GM18526 (cell line): ENCODE results near the gene GSS.

Experiments used
- POLR2A ChIP-seq: IDR thresholded peaks from 3 replicates; pipeline ENCODE4 v1.6.1; 2011; ENCODE audit not compliant: insufficient read length; ENCODE audit errors: extremely low read depth

GSS gene

DNA sequence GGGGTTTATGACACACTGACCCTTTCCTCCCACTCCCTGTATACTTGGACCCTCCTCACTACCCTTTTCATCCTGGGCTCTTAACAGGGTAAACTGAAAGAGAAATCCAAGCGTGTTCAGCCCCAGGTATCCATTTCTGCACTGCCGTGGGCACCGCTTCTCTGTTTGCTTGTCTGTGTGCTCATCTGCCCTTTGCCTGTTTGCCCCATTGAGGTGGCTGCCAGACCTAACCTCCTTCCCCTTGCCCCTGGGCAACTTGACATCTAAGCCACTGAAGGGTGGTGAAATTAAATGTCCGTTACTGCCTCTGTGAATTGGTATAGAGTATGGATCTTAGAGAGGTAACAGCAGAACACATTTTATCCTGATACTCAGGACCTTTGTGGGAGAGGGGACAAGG is 40.5 kb downstream of the GSS start:
- no peak for TF ChIP-seq POLR2A

DNA sequence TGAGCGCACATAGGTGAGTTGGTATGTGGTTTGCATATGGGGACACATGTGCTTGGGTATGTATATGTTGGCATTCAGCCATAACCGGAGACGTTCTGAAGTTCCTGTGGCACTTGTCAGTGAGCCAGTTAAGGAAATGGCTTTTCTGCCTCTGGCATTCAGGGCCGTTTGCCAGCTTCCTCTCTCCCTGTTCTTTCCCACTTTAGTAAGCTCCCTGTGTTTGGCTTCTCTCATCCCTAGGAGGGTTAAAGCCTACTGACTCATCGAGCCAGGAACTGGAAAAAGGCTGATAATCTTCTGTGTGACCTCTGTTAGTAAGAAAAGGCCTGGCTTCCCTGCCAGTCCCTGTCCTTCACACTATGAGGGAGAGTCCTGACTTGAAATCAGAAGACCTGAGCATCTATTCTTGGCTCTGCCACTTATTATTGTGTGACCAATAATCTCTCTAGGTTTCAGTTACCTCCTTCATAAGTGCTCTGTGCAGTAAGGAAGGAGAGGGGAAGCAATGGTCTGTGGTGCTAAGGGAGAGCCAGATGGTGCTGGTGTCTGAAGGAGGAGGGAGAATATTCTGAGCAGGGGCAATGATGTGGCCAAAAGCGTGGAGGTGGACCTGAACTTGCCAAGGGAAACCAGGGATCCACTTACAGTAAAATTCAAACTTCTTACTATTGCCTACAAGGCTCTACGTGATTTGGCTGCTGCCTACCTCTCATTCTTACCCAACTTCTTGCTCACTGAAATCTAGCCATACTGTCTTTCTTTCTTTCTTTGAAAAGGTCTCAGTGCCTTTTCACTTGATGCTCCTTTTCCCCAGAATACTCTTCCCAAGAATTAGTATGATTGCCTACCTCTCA is 47.8 kb downstream of the GSS start:
- no peak for TF ChIP-seq POLR2A

DNA sequence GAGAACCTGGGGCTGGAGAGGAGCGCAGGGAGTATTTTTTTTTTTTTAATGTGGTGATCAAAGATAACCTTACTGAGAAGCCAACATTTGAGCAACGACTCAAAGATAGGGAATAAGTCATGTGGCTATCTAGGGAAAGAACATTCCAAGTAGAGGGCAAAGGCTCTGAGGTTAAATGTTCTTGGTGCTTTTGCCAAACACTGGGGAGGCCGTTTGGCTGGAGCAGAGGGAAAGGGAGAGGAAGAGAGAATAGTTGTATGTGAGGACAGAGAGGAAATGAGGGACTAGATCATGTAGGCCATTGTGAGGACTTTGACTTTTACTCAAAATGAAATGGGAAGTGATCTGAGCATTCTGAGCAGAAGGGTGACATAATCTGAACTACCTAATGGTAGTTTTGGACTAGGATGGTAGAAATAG is 51.4 kb downstream of the GSS start:
- TF ChIP-seq POLR2A: no peak

DNA sequence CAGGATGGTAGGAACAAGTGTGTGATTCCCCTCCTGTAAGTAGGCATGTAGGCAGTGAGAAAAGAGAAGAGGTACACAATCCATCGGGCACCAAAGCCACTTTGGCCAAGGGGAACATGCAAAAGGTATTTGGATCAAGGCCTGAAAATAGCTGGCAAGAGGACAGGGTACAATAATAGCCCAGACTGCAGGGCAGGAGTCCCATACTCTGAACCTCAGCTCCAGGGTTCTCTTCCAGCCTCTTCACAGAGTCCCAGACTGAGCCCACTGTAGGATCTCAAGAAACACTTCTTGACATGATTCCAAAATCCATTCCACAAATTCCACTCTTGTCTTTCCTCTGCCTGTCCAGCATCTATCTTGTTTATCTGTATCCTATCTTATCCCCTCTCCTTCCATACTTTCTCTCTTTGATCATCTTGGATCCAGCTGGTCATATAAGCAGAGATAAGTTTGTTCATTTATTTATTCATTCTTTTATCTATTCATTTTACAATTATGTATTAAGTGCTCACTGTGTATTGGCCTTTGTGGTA is 59.5 kb downstream of the GSS start:
- no peak for TF ChIP-seq POLR2A

DNA sequence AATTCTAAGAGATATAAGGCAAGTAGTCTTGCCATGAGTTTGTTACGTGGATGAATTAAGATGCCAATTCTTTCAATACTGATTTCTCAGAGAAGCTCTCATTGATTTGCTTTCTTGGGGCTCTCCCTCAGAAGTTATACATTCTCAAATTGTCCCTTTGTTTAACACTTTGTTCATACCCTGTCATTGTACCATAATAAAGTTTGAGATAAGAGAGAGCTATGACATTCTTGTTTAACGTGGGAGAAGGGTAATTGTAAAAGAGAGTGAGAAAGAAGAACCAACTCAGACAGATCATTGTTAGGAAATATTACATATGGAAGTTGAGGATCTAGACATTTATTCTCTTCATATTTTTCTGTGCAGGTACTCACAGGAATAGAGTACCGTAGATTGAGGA is 60.1 kb downstream of the GSS start:
- TF ChIP-seq POLR2A: no peak

DNA sequence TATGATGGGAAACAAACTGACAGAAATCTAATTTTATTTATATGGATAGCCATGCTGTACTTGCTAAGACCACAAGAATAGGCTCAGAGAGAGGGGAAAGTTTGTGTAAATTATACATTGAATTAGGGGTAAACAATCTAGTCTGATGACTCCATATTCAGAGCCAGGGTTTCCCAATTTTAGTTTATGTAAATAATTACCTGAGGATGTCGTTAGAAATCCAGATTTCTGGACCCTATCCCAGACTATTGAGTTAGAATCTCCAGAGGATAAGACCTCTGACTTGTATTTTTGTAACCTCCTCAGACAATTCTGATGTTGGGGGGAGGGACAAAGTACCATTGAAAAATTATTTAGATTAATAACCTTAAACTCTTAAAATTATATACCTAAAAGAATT is 60.9 kb downstream of the GSS start:
- no peak for TF ChIP-seq POLR2A

DNA sequence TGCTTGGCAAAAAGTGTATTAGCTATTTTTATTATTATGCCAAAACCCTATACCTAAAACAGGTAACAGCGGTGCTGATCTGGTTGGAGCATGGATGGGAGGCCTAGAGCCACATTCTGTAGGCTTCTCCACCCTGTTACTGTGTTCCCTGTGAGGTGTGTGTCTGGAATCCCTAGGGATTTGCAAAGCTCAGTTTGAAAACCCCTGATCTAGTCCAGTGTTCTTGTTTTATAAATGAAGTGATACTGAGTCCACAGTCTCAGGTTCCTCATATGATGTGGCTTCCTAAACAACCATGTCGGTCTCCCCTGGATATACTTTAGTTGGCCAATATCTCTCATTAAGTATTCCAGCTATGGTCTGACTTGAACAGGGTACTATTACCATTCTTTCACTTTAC is 62.9 kb downstream of the GSS start:
- TF ChIP-seq POLR2A: no peak

DNA sequence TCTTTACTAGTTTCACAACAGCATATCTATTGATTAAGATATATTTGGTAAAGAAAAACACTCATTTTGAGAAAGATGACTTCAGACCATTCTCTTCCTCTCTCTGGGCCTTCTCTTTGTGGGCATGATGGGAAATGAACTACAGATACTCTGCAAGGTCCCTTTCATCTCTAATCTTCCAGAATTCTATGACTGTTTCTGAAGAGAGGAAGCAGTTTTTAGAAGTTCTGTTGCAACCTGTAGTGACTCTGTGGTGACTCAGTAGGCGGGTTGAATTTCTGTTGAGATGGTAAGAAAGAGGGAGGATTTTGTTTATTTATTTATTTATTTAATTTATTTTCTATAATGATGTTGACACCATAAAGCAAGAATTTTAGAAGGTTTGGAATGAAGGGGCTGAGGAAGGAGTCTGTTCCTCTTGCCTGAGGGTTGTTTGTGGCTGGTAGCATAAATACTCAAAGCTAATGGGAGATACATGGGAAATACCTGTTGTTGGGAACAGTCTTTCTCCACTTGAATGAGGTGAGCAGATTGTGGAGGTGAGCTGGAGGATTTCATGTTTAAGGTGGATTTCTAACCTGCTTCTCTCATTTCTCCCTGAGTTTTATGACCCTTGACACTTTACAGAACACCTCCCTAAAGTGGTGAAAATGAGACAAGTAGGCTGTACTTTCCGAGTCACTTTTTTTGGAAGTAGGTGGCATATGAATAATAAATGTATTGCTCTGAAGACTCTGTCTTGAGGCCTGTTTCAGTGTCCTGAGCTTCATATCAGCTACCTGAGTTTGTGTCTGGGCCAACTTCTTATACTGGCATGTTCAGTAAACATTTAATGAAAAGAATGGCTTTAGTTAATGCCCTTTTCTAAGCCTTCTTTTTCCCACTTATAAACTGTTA is 64.2 kb downstream of the GSS start:
- no peak for TF ChIP-seq POLR2A

DNA sequence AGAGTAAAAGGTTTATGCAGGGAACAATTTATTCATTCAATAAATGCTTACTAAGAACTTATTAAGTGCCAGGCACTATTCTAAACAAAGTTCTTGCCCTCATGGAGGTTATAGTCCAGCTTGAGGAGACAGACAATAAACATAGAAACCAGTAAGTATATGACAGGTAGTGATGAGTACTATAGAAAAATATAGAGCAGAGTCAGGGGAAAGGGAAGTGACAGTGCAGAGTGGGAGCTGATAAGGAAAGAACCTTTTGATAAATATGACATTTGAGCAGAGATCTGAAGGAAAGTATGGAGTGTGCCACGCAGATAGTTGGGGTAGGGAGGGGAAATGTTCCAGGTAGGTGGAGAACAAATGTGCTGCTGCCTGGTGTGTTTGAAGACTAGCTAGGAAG is 67.1 kb downstream of the GSS start:
- no peak for TF ChIP-seq POLR2A

DNA sequence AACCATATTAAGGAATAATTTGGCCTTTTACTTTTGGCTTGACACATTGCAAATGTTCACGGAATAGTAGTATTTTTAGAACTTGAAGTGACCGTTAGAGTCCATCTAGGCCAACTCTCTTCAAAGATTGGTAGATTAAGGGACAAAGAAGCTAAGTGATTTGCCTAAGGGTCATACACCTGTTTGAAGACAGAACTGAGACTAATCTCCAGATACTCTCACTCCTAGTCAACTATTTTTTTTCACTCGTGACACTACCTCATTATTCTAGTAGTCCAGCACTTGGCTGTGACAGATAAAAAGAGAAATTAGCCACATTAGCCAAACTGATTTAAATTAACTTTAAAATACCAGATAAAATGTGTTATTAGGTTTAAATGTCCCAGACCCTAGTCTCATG is 68.6 kb downstream of the GSS start:
- no peak for TF ChIP-seq POLR2A

DNA sequence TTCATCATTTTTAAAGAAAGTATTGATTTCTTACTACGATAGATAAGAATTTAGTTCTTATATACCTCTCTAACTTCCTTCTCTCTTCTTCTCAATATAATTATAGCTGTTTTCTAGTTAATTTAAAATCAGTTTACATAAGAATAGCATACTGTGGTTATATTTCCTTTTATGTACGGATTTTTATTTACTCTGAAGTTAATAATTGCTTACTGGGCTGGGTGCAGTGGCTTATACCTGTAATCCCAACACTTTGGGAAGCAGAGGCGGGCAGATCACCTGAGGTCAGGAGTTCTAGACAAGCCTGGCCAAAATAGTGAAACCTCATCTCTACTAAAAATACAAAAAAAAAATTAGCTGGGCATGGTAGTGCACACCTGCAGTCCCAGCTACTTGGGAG is 69.5 kb downstream of the GSS start:
- no peak for TF ChIP-seq POLR2A

DNA sequence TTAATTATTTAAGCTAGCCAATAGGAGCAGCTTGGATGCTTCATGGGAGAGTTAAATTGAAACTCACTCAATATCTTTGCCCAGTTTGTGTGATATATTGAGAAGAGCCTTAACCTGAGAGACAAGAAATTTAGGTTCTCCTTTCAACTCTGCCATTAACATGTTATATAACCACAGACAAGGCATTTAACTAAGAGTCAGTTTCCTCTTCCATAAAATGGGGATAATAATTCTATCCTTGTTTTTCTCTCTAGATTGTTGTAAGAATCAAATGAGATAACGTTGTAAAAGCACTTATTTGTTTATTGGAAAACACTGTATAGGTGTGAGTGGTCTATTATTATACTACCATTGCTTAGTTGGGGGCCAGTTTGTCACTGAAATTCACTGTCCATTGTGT is 71.3 kb downstream of the GSS start:
- no peak for TF ChIP-seq POLR2A

DNA sequence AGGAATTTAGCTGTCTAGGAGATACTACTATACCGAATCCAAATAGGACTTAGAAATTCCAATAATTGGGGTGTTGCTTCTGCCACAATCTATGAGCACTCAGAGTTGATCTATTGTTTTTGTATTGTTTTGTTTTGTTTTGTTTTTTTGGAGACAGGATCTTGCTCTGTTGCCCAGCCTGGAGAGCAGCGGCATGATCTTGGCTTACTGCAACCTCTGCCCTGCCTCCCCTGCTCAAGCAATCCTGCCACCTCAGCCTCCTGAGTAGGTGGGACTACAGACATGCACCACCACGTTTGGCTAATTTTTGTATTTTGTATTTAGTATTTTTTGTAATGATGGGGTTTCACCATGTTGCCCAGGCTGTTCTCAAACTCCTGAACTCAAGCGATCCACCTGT is 71.8 kb downstream of the GSS start:
- no peak for TF ChIP-seq POLR2A

DNA sequence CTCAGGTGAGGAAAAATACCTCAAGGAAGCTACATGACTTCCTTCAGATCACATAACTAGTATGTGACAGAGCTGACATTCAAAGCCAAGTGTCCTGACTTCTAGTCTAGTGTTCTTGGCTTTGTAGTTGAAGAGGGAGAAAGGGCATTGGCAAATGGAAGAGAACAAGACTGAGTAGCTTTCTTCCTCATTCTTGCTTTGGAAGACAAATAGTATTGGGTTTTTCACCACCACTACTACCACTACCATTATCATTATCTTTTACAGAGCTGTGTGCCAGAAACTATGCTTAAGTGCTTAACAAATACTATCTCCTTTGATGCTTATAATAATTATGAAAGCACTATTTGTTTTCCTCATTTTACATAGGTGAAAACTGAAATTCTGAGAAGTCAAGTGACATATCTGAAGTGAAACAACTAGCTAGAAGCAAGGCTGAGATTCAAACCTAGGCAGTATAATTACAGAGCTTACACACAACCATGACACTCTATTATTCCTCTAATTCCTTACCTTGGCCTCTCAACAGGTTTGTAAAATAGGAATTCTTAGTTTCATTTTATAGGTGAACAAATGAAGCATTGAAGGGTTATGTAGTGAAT is 72.4 kb downstream of the GSS start:
- TF ChIP-seq POLR2A: no peak

DNA sequence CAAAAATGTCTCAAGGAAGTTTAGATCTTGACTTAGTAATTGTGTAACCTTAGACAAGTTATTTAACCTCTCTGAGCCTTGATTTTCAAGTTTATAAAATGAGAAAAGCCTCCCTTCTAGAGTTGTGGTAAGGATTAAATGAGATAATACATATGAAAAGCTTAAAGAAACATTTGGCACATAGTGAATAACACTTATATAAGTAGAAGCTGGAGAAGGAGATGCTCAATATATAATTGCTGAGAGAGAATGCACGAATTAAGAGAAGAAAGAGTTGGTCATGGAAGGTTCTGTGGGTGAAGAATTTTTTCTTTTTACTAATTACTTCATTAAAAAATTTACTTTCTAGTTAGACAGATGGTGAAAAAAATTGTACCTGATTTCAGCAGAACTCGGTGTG is 73.9 kb downstream of the GSS start:
- TF ChIP-seq POLR2A: no peak

DNA sequence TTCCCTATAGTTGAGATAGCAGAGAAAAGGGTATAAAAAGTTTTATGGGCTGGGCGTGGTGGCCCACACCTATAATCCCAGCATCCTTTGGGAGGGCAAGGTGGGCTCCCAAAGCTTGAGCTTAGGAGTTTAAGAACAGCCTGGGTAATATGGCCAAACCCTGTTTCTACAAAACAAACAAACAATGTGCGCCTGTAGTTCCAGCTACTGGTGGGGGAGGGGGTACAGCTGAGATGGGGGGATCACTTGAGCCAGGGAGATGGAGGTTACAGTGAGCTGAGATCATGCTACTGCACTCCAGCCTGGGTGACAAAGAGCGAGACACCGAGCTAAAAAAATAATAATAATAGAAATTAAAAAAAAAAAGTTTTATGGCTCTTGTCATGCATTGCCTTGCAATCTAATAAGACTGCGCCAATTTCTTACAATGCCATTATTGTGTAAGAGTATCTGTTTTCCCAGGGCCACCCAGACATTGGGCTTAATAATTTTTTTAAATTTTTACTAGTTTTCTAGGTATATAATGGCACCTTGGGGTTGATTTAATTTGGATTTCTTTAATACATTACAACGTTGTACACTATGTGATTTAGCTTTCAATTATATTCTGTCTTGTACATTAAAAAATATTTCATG is 75.3 kb downstream of the GSS start:
- TF ChIP-seq POLR2A: no peak
